Astrocyte (in vitro differentiated cells and primary cell): ENCODE data around the gene HNF4A.

Source experiments
- CTCF ChIP-seq: IDR thresholded peaks from 2 replicates; pipeline ENCODE4 v1.5.1; 2011; ENCODE audit warnings: low read depth, mild to moderate bottlenecking, inconsistent platforms, low read length, moderate library complexity; ENCODE audit not compliant: insufficient read depth
- EZH2 ChIP-seq: IDR thresholded peaks from 2 replicates; pipeline ENCODE4 v1.6.1; 2012; ENCODE audit warnings: mild to moderate bottlenecking, low read length, inconsistent platforms; ENCODE audit not compliant: insufficient read depth

- TF ChIP-seq CTCF (no peak), EZH2 (no peak)
Observed at GRCh38 chr20:44394702-44395460, 39.4 kb downstream of the HNF4A start.
